ENCODE data around the gene SKI.

The SKI gene

DNA sequence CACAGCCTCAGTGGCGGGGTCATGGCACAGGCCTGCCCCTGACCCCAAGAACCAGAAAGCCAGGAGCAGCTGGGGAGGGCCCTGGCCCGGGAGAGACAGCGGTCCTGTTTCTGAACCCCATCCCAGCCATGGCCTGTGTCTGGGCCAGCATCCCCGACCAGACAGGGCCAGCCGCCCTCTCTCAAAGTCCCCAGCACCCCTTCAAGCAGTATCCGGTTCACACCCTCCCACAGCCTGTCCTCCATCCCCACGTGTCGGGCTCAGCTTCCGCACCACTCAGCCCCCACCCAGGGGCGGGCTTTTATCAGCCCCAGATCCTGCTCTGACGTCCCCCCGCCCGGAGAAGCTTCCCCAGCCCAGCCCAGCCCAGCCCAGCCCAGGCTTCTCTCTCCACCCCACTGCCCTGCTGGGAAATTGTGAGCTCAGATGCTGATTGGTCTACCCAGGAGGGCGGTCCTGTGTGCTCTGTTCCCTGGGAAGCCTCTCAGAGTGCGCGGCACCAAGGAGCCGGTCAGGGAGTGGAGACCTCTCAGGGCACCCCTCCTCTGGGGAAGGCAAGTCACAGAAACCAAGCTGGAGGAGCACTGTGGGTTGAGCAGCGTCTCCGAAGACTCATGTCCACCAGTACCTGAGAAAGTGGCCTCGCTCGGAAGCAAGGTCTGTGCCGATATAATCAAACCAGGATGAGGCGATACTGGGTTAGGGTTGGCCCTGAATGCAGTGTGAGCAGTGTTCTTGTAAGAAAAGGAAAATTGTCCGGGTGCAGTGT lies 28.9 kb upstream of the SKI start:
- no peak overlapping the region for H3K4me2 ChIP-seq (ENCODE audit: low read length)

DNA sequence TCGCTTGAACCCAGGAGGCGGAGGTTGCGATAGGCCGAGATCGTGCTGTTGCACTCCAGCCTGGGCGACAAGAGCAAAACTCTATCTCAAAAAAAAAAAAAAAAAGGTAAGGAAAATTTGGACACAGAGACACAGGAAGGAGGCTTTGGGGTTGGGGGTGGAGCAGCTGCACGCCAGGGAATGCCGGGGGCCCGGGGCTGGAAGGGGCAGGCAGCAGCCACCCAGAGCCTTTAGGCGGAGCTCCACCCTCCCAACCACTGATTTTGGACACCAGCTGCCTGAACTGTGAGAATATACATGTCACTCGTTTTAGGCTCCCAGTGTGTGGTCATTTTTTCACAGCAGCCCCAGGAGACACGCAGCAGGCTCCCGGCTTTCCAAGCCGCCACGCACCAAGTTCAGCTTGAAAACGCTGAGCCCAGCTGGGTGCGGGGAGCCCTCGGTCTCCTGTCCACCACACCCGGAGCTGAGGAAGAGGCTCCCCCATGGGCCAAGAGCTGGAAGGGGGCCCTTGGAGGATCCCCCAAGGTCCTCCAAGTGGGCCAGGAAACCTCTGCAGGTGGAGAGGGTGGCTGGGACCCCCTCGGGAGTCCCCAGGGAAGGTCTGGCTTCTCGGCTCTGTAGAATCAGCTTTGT lies 27.7 kb upstream of the SKI start:
- TF ChIP-seq, protein P1, sequence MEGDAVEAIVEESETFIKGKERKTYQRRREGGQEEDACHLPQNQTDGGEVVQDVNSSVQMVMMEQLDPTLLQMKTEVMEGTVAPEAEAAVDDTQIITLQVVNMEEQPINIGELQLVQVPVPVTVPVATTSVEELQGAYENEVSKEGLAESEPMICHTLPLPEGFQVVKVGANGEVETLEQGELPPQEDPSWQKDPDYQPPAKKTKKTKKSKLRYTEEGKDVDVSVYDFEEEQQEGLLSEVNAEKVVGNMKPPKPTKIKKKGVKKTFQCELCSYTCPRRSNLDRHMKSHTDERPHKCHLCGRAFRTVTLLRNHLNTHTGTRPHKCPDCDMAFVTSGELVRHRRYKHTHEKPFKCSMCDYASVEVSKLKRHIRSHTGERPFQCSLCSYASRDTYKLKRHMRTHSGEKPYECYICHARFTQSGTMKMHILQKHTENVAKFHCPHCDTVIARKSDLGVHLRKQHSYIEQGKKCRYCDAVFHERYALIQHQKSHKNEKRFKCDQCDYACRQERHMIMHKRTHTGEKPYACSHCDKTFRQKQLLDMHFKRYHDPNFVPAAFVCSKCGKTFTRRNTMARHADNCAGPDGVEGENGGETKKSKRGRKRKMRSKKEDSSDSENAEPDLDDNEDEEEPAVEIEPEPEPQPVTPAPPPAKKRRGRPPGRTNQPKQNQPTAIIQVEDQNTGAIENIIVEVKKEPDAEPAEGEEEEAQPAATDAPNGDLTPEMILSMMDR (IDR thresholded peaks at IDR 0.05; ENCODE audit: low read depth, low read length), result no peak
- no peak for TF ChIP-seq EZH2phosphoT487 (IDR thresholded peaks at IDR 0.05; ENCODE audit: low read depth)
- Histone ChIP-seq H3K79me2 (ENCODE audit: low read length) (no peaks in the 10 kb centered on the region), H3K9ac (ENCODE audit: low read length) (no peak overlapping the region), H3K27me3 (ENCODE audit: low read depth, low read length) (peaks cover 5% of the 10 kb centered on the region; the same call in 1 of the 2 replicates), H3K9me3 (ENCODE audit: insufficient read depth, low read length) (no peaks in the 10 kb centered on the region), H3K4me2 (ENCODE audit: low read length) (no peak overlapping the region), H4K20me1 (ENCODE audit: insufficient read depth, low read length) (no peaks in the 10 kb centered on the region), H3K4me3 (ENCODE audit: low read length) (no peak overlapping the region), H3K36me3 (replicated peaks; ENCODE audit: low read depth, low read length) (no peaks in the 10 kb centered on the region), H3K4me1 (ENCODE audit: low read length) (peaks cover 5% of the 10 kb centered on the region), H2AFZ (ENCODE audit: low read depth, low read length) (no peak overlapping the region), H3K27ac (ENCODE audit: low read length) (no peak overlapping the region)

More for the DNA sequence above, 28.9 kb upstream of the SKI start:
- Histone ChIP-seq H3K27ac (ENCODE audit: low read length) (no peak overlapping the region), H3K4me3 (ENCODE audit: low read length) (no peak overlapping the region), H3K9me3 (ENCODE audit: insufficient read depth, low read length) (no peaks in the 10 kb centered on the region), H3K4me1 (ENCODE audit: low read length) (peaks cover 7% of the 10 kb centered on the region), H2AFZ (ENCODE audit: low read depth, low read length) (no peak overlapping the region), H4K20me1 (ENCODE audit: insufficient read depth, low read length) (no peaks in the 10 kb centered on the region), H3K36me3 (replicated peaks; ENCODE audit: low read depth, low read length) (no peaks in the 10 kb centered on the region), H3K9ac (ENCODE audit: low read length) (no peak overlapping the region), H3K27me3 (ENCODE audit: low read depth, low read length) (peaks cover 5% of the 10 kb centered on the region; the same call in 1 of the 2 replicates), H3K79me2 (ENCODE audit: low read length) (no peaks in the 10 kb centered on the region)
- no peak for TF ChIP-seq EZH2phosphoT487 (IDR thresholded peaks at IDR 0.05; ENCODE audit: low read depth)
- TF ChIP-seq, protein P1 (IDR thresholded peaks at IDR 0.05; ENCODE audit: low read depth, low read length), result no peak

DNA sequence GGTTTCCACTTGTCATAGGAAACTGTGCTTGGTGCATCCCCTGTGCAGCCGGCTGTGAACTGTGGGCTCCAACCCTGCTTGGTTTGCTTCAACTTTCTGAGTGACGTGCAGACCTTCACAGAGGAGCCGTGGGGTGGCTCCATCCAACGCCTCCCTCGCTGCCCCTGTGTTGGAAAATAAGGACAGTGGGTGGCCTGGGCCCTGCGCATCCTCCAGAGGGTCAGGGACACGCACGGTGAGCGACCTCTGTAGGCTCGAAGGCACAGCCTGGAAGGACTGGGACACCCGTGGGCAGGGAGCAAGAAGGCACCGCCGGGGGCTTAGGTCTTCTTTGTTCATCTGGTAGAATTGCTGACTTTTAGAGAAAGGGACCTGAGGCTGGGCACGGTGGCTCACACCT lies 27.1 kb upstream of the SKI start:
- Histone ChIP-seq H2AFZ (ENCODE audit: low read depth, low read length) (no peak overlapping the region), H3K4me1 (ENCODE audit: low read length) (no peaks in the 10 kb centered on the region), H3K27me3 (ENCODE audit: low read depth, low read length) (peaks cover 5% of the 10 kb centered on the region; the same call in 1 of the 2 replicates), H3K79me2 (ENCODE audit: low read length) (no peaks in the 10 kb centered on the region), H3K9ac (ENCODE audit: low read length) (no peak overlapping the region), H3K27ac (ENCODE audit: low read length) (no peak overlapping the region), H3K4me2 (ENCODE audit: low read length) (no peak overlapping the region), H3K9me3 (ENCODE audit: insufficient read depth, low read length) (no peaks in the 10 kb centered on the region), H4K20me1 (ENCODE audit: insufficient read depth, low read length) (no peaks in the 10 kb centered on the region), H3K36me3 (replicated peaks; ENCODE audit: low read depth, low read length) (no peaks in the 10 kb centered on the region), H3K4me3 (ENCODE audit: low read length) (no peak overlapping the region)
- TF ChIP-seq, protein P1 (IDR thresholded peaks at IDR 0.05; ENCODE audit: low read depth, low read length), result no peak
- no peak for TF ChIP-seq EZH2phosphoT487 (IDR thresholded peaks at IDR 0.05; ENCODE audit: low read depth)

DNA sequence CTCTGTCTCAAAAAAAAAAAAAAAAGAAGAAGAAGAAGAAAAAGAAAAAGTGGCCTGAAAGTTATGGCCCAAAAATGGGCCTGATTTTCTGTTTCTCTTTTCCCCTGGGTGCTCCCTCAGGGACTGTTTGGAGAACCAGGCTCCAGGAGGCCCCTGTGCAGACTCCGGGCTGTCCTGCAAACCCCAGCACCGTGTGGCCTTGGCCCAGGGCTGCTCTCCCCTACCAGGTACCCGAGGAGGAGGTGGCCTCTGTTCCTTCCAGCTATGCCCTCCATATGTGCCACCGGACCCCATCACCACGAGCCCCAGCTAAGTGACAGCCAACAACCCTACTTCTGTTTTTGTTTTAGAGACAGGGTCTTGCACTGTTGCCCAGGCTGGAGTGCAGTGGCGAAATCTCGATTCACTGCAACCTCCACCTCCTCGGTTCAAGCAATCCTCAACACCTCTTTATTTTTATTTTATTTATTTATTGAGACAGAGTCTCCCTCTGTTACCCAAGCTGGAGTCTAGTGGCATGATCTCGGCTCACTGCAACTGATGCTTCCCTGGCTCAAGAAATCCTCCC lies 26.0 kb upstream of the SKI start:
- Histone ChIP-seq H3K4me1 (ENCODE audit: low read length) (no peaks in the 10 kb centered on the region), H3K4me3 (ENCODE audit: low read length) (no peak overlapping the region), H3K36me3 (replicated peaks; ENCODE audit: low read depth, low read length) (no peaks in the 10 kb centered on the region), H4K20me1 (ENCODE audit: insufficient read depth, low read length) (no peaks in the 10 kb centered on the region), H3K27ac (ENCODE audit: low read length) (no peak overlapping the region), H2AFZ (ENCODE audit: low read depth, low read length) (no peak overlapping the region), H3K79me2 (ENCODE audit: low read length) (no peaks in the 10 kb centered on the region), H3K9ac (ENCODE audit: low read length) (no peak overlapping the region), H3K27me3 (ENCODE audit: low read depth, low read length) (peaks cover 5% of the 10 kb centered on the region; the same call in 1 of the 2 replicates), H3K4me2 (ENCODE audit: low read length) (no peak overlapping the region), H3K9me3 (ENCODE audit: insufficient read depth, low read length) (no peaks in the 10 kb centered on the region)
- TF ChIP-seq EZH2phosphoT487 (IDR thresholded peaks at IDR 0.05; ENCODE audit: low read depth), result no peak
- TF ChIP-seq, protein P1 (IDR thresholded peaks at IDR 0.05; ENCODE audit: low read depth, low read length), result no peak

Measured in OCI-LY3 (cell line).